K562 (cell line): Measurements from ENCODE around the gene KRTCAP2. TPM values are rescaled to one million over a fixed set of nuclear protein-coding genes. Genes with fewer than 3 reads are reported as not detected.
A peak's percentile ranks its signal among the peaks of the same experiment; 100 is the strongest.

Experiments used
- CREB1 ChIP-seq, 2 experiments: sonication (generic) in 1 of 2; formaldehyde crosslinking in 1 of 2; IDR thresholded peaks; 2 replicates each; pipeline versions ENCODE4 v1.6.1 to v1.8.0; 2012 to 2022; ENCODE audit warnings: inconsistent platforms in 1 of 2, mild to moderate bottlenecking in 1 of 2, missing genetic modification reagents in 1 of 2, moderate library complexity in 1 of 2
- ERF ChIP-seq: fragments of 450-650 bp; formaldehyde crosslinking; IDR thresholded peaks from 2 replicates; pipeline ENCODE4 v1.4.0; 2020; ENCODE audit warnings: mild to moderate bottlenecking, mixed read lengths
- ETV6 ChIP-seq, 3 experiments: fragments of 150-350 bp in 1 of 3; sonication (generic) in 1 of 3; formaldehyde crosslinking in 1 of 3; IDR thresholded peaks; 2 replicates each; pipeline versions ENCODE4 v1.6.1 to v1.8.0; 2014 to 2022; ENCODE audit warnings: borderline replicate concordance in 2 of 3, low read depth in 2 of 3, antibody characterized with exemption in 1 of 3, low read length in 1 of 3, mild to moderate bottlenecking in 1 of 3, missing genetic modification reagents in 1 of 3
- EZH2 ChIP-seq: IDR thresholded peaks from 2 replicates; pipeline ENCODE4 v1.6.1; 2012; ENCODE audit warnings: low read depth, mild to moderate bottlenecking, inconsistent platforms, low read length, borderline replicate concordance
- NFATC3 ChIP-seq: fragments of 450-650 bp; IDR thresholded peaks from 2 replicates; pipeline ENCODE4 v1.6.1; 2017; ENCODE audit warnings: mild to moderate bottlenecking
- PCBP2 ChIP-seq: fragments of 200-400 bp; formaldehyde crosslinking; IDR thresholded peaks from 2 replicates; pipeline ENCODE4 v1.6.1; 2018; ENCODE audit warnings: low read length, low read depth, mild to moderate bottlenecking, moderate library complexity; ENCODE audit not compliant: poor library complexity, severe bottlenecking
- SNIP1 ChIP-seq: fragments of 450-650 bp; IDR thresholded peaks from 2 replicates; pipeline ENCODE4 v1.7.1; 2017; ENCODE audit warnings: low read depth, mild to moderate bottlenecking
- TAF15 ChIP-seq: fragments of 200-400 bp; formaldehyde crosslinking; IDR thresholded peaks from 2 replicates; pipeline ENCODE4 v1.6.1; 2017; ENCODE audit warnings: mild to moderate bottlenecking, low read depth, low read length, moderate library complexity
- TCF7 ChIP-seq: sonication (generic); IDR thresholded peaks from 2 replicates; pipeline ENCODE4 v1.6.1; 2016; ENCODE audit warnings: antibody characterized with exemption, borderline replicate concordance
- ZBTB7A ChIP-seq: IDR thresholded peaks from 2 replicates; pipeline ENCODE4 v1.6.1; 2011; ENCODE audit warnings: low read depth, mild to moderate bottlenecking, low read length, moderate library complexity, borderline replicate concordance; ENCODE audit not compliant: control insufficient read depth
- ZEB2 ChIP-seq: fragments of 450-650 bp; IDR thresholded peaks from 2 replicates; pipeline ENCODE4 v1.6.1; 2016
- ZFP1 ChIP-seq: fragments of 450-650 bp; formaldehyde crosslinking; IDR thresholded peaks from 2 replicates; pipeline ENCODE4 v1.4.0; 2020; ENCODE audit warnings: mild to moderate bottlenecking, mixed read lengths
- ZNF143 ChIP-seq: sonication (generic); formaldehyde crosslinking; IDR thresholded peaks from 2 replicates; pipeline ENCODE4 v1.9.0; 2022; ENCODE audit warnings: mild to moderate bottlenecking, missing genetic modification reagents
- ZNF707 ChIP-seq: fragments of 250-450 bp; sonication (Bioruptor Pico); conservative IDR thresholded peaks from 2 replicates; pipeline ENCODE4 v1.8.0; 2022; ENCODE audit warnings: inconsistent platforms, mild to moderate bottlenecking, moderate library complexity
- ZNF75A ChIP-seq: fragments of 450-650 bp; formaldehyde crosslinking; IDR thresholded peaks from 2 replicates; pipeline ENCODE4 v1.4.0; 2020; ENCODE audit warnings: mild to moderate bottlenecking
- polyA plus RNA-seq, 8 experiments: library from polyadenylated mRNA; depleted of rRNA in 4 of 8; stranded (reverse) in 5 of 8; unstranded in 3 of 8; fragments of >200 nt; fragmentation: Nextera tagmentation in 2 of 8; fragmentation: Illumina TruSeq in 1 of 8; extraction: Ambion mirVana in 2 of 8; extraction: Trizol in 1 of 8; gene quantifications; 2 replicates each; pipeline versions ENCODE4 v1.2.1 to v1.2.3, GENCODE V29; 2011 to 2014; ENCODE audit warnings: inconsistent platforms in 1 of 8, missing spikeins in 1 of 8
- total RNA-seq, 7 experiments: library from RNA; depleted of rRNA in 6 of 7; stranded (reverse); fragments of >200 nt in 6 of 7; fragmentation: Illumina TruSeq in 2 of 7; extraction: Trizol in 2 of 7; gene quantifications; 2 replicates each; pipeline versions ENCODE4 v1.2.1 to v1.2.3, GENCODE V29; 2011 to 2021; ENCODE audit warnings: low replicate concordance in 1 of 7
- TF ChIP-seq, protein P1 (sequence below), 2 experiments: fragments of 150-350 bp in 1 of 2; IDR thresholded peaks; 2 replicates each; pipeline ENCODE4 v1.6.1; 2012 to 2016; ENCODE audit warnings: low read depth in 2 of 2, low read length in 2 of 2, mild to moderate bottlenecking in 1 of 2, moderate library complexity in 1 of 2
- TF ChIP-seq, protein P2 (sequence below): IDR thresholded peaks from 2 replicates; pipeline ENCODE4 v1.6.1; 2011; ENCODE audit not compliant: insufficient read length; ENCODE audit errors: extremely low read depth
- TF ChIP-seq, protein P3 (sequence below): IDR thresholded peaks from 2 replicates; pipeline ENCODE4 v1.6.1; 2014; ENCODE audit warnings: antibody characterized with exemption
- TF ChIP-seq, protein P4 (sequence below), 2 experiments: IDR thresholded peaks; 2 replicates each; pipeline ENCODE4 v1.6.1; 2012; ENCODE audit warnings: improper control_type of control experiment in 2 of 2, low read depth in 2 of 2, low read length in 2 of 2, borderline replicate concordance in 1 of 2

KRTCAP2 gene
- total and polyA plus RNA-seq, 9 of the 15 experiments (the other 6 are each of a cell fraction or from before 2014, with no cell fraction given) = 126 to 436 (median 244) TPM

DNA sequence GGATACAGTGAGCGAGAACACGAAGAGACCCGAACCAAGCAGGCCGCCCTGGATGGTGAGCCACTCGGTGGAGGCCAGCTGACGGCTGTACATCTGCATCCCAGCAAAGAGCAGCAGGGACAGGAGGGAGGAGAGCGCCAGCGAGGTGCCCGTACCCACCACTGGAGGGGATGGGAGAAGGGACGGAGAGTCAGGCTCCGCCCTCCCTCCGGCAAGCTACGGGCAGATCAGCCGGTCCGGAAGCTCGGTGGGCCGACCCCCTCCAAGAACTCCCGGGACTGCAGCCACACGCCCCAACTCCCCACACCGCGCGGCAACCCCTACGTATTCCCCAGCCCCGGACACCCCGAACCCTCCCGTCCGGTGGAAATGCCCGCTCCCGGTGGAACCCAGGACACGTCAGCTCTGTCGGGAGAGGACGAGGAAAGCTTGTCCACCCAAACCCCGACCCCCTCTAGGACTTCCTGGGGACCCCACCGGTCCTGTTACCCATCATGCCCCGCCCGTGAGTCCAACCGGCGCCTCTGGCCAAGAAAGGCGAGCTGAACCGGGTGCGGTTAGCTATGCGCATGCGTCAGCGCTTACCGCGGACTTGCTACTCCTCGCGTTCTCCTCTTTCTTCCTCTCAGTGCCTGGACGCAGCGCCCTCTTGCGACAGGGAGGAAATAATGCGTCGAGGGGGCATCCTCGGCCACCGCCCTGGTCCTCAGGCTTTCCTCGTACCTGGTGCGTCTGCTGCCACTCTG is at the start of gene KRTCAP2 (continued):
- TF ChIP-seq, protein P1, sequence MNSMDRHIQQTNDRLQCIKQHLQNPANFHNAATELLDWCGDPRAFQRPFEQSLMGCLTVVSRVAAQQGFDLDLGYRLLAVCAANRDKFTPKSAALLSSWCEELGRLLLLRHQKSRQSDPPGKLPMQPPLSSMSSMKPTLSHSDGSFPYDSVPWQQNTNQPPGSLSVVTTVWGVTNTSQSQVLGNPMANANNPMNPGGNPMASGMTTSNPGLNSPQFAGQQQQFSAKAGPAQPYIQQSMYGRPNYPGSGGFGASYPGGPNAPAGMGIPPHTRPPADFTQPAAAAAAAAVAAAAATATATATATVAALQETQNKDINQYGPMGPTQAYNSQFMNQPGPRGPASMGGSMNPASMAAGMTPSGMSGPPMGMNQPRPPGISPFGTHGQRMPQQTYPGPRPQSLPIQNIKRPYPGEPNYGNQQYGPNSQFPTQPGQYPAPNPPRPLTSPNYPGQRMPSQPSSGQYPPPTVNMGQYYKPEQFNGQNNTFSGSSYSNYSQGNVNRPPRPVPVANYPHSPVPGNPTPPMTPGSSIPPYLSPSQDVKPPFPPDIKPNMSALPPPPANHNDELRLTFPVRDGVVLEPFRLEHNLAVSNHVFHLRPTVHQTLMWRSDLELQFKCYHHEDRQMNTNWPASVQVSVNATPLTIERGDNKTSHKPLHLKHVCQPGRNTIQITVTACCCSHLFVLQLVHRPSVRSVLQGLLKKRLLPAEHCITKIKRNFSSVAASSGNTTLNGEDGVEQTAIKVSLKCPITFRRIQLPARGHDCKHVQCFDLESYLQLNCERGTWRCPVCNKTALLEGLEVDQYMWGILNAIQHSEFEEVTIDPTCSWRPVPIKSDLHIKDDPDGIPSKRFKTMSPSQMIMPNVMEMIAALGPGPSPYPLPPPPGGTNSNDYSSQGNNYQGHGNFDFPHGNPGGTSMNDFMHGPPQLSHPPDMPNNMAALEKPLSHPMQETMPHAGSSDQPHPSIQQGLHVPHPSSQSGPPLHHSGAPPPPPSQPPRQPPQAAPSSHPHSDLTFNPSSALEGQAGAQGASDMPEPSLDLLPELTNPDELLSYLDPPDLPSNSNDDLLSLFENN (IDR thresholded peaks at IDR 0.05; ENCODE audit: low read depth in 2 of 2, low read length in 2 of 2) = no peak; a peak in 1 of 4 replicates
- peak; percentile 29; the same call in 1 of the 2 replicates for TF ChIP-seq SNIP1
- TF ChIP-seq, protein P2, sequence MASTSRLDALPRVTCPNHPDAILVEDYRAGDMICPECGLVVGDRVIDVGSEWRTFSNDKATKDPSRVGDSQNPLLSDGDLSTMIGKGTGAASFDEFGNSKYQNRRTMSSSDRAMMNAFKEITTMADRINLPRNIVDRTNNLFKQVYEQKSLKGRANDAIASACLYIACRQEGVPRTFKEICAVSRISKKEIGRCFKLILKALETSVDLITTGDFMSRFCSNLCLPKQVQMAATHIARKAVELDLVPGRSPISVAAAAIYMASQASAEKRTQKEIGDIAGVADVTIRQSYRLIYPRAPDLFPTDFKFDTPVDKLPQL = no peak
- TF ChIP-seq TAF15 = no peak
- no peak for TF ChIP-seq TCF7
- TF ChIP-seq ZBTB7A = 0 out of 2 replicates have a peak, but pooled peaks have one; percentile 64
- peak; percentile 72 for TF ChIP-seq ZNF143
- TF ChIP-seq ETV6 (IDR thresholded peaks at IDR 0.05; ENCODE audit: borderline replicate concordance in 1 of 2, low read depth in 2 of 2, low read length in 1 of 2) = no peak
- no peak for TF ChIP-seq ETV6 (CRISPR knock-in tag; IDR thresholded peaks at IDR 0.05; ENCODE audit: borderline replicate concordance)
- TF ChIP-seq PCBP2 = no peak
- no peak for TF ChIP-seq ERF (CRISPR knock-in tag)
- no peak for TF ChIP-seq ZNF75A (CRISPR knock-in tag)
- TF ChIP-seq ZFP1 (CRISPR knock-in tag) = no peak
- TF ChIP-seq, protein P3, sequence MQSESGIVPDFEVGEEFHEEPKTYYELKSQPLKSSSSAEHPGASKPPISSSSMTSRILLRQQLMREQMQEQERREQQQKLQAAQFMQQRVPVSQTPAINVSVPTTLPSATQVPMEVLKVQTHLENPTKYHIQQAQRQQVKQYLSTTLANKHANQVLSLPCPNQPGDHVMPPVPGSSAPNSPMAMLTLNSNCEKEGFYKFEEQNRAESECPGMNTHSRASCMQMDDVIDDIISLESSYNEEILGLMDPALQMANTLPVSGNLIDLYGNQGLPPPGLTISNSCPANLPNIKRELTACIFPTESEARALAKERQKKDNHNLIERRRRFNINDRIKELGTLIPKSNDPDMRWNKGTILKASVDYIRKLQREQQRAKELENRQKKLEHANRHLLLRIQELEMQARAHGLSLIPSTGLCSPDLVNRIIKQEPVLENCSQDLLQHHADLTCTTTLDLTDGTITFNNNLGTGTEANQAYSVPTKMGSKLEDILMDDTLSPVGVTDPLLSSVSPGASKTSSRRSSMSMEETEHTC = no peak
- no peak for TF ChIP-seq EZH2
- TF ChIP-seq CREB1 (IDR thresholded peaks at IDR 0.05) = peak; percentile 45; the same call in 1 of the 2 replicates
- TF ChIP-seq CREB1 (CRISPR knock-in tag; IDR thresholded peaks at IDR 0.05) = peak; percentile 77
- TF ChIP-seq, protein P4, sequence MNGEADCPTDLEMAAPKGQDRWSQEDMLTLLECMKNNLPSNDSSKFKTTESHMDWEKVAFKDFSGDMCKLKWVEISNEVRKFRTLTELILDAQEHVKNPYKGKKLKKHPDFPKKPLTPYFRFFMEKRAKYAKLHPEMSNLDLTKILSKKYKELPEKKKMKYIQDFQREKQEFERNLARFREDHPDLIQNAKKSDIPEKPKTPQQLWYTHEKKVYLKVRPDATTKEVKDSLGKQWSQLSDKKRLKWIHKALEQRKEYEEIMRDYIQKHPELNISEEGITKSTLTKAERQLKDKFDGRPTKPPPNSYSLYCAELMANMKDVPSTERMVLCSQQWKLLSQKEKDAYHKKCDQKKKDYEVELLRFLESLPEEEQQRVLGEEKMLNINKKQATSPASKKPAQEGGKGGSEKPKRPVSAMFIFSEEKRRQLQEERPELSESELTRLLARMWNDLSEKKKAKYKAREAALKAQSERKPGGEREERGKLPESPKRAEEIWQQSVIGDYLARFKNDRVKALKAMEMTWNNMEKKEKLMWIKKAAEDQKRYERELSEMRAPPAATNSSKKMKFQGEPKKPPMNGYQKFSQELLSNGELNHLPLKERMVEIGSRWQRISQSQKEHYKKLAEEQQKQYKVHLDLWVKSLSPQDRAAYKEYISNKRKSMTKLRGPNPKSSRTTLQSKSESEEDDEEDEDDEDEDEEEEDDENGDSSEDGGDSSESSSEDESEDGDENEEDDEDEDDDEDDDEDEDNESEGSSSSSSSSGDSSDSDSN (IDR thresholded peaks at IDR 0.05; ENCODE audit: borderline replicate concordance in 1 of 2, low read depth in 2 of 2, low read length in 2 of 2) = no peak
- TF ChIP-seq ZEB2 = no peak
- TF ChIP-seq NFATC3 = no peak
- TF ChIP-seq ZNF707 = no peak
